ENCODE results near the gene DCST1. TPM values are rescaled to one million over a fixed set of nuclear protein-coding genes. Genes with fewer than 3 reads are reported as not detected.

The DCST1 gene
- total RNA-seq, 2 donors from 2014 or later, result 0.34 TPM; not detected in 1

- H3K9me3 Mint-ChIP-seq, result no peaks in the 10 kb centered on the region
- H3K27ac Mint-ChIP-seq, result peak overlapping the region; percentile 19 to 44
- peak in 1 of 2 donors; percentile 52 for DNase-seq (ENCODE audit: low spot score in 2 of 2)
- H3K36me3 Mint-ChIP-seq, result peaks cover 0 to 5% of the 10 kb centered on the region in 2 donors
- ATAC-seq, result peak; percentile 19 to 33
Measured at GRCh38 chr1:155051777-155052398, 18.3 kb downstream of the DCST1 start.

- peak in 1 of 2 donors; percentile 42 for ATAC-seq
- Mint-ChIP-seq H3K9me3 (no peaks in the 10 kb centered on the region), H3K27ac (peak overlapping the region; percentile 19 to 44)
Measured at GRCh38 chr1:155052439-155053395, 19.1 kb downstream of the DCST1 start.

GRCh38 chr1:155053531-155054105 lies 20.0 kb downstream of the DCST1 start:
- Mint-ChIP-seq H3K27ac (peak overlapping the region in 1 of 2 donors; percentile 19), H3K36me3 (peaks cover 5 to 9% of the 10 kb centered on the region in 2 donors)

More at GRCh38 chr1:155052439-155053395, 19.1 kb downstream of the DCST1 start:
- peak in 1 of 2 donors; percentile 36 for DNase-seq (ENCODE audit: low spot score in 2 of 2)
- peaks cover 3 to 5% of the 10 kb centered on the region in 2 donors for H3K36me3 Mint-ChIP-seq

GRCh38 chr1:155057104-155057503 lies 23.5 kb downstream of the DCST1 start:
- H3K27ac Mint-ChIP-seq, result peak overlapping the region in 1 of 2 donors; percentile 17
- DNase-seq (ENCODE audit: low spot score in 2 of 2) (no peak), ATAC-seq (no peak)
- peaks cover 5 to 9% of the 10 kb centered on the region in 2 donors for H3K36me3 Mint-ChIP-seq
- no peaks in the 10 kb centered on the region for H3K9me3 Mint-ChIP-seq

More at GRCh38 chr1:155053531-155054105, 20.0 kb downstream of the DCST1 start:
- H3K9me3 Mint-ChIP-seq, result no peaks in the 10 kb centered on the region
- ATAC-seq (no peak), DNase-seq (ENCODE audit: low spot score in 2 of 2) (no peak)

- ATAC-seq, result no peak
- Mint-ChIP-seq H3K27ac (peak overlapping the region in 1 of 2 donors; percentile 17), H3K36me3 (peaks cover 5 to 9% of the 10 kb centered on the region in 2 donors), H3K9me3 (no peaks in the 10 kb centered on the region)
- no peak for DNase-seq (ENCODE audit: low spot score in 2 of 2)
Measured at GRCh38 chr1:155057788-155058211, 24.2 kb downstream of the DCST1 start.

GRCh38 chr1:155060736-155061135 lies 27.1 kb downstream of the DCST1 start:
- Mint-ChIP-seq H3K9me3 (no peaks in the 10 kb centered on the region), H3K36me3 (peaks cover 5 to 9% of the 10 kb centered on the region in 2 donors), H3K27ac (no peak overlapping the region)
- ATAC-seq (no peak), DNase-seq (ENCODE audit: low spot score in 2 of 2) (no peak)

GRCh38 chr1:155061381-155062150 lies 27.9 kb downstream of the DCST1 start:
- no peaks in the 10 kb centered on the region for H3K9me3 Mint-ChIP-seq
- DNase-seq (ENCODE audit: low spot score in 2 of 2) (peak; percentile 89 to 100), ATAC-seq (peak; percentile 52 to 59)
- H3K27ac Mint-ChIP-seq, result no peak overlapping the region
- H3K36me3 Mint-ChIP-seq, result peaks cover 0 to 9% of the 10 kb centered on the region in 2 donors

- Mint-ChIP-seq H3K9me3 (no peaks in the 10 kb centered on the region), H3K27ac (no peak overlapping the region), H3K36me3 (peaks cover 0 to 9% of the 10 kb centered on the region in 2 donors)
- ATAC-seq (peak in 1 of 2 donors; percentile 15), DNase-seq (ENCODE audit: low spot score in 2 of 2) (no peak)
Measured at GRCh38 chr1:155062151-155062686, 28.6 kb downstream of the DCST1 start.

- DNase-seq (ENCODE audit: low spot score in 2 of 2) (peak in 1 of 2 donors; percentile 94), ATAC-seq (peak; percentile 15 to 52)
- H3K36me3 Mint-ChIP-seq, result peaks cover 0 to 5% of the 10 kb centered on the region in 2 donors
- no peaks in the 10 kb centered on the region for H3K9me3 Mint-ChIP-seq
- H3K27ac Mint-ChIP-seq, result peak overlapping the region in 1 of 2 donors; percentile 28
Measured at GRCh38 chr1:155062702-155063411, 29.2 kb downstream of the DCST1 start.

- peak within 1 kb of the TSS; percentile 33 to 44 for H3K27ac Mint-ChIP-seq
- ATAC-seq (peak; percentile 85 to 87), DNase-seq (ENCODE audit: low spot score in 2 of 2) (peak; percentile 81 to 83)
- no peaks in the 10 kb centered on the region for H3K36me3 Mint-ChIP-seq
- H3K9me3 Mint-ChIP-seq, result no peaks in the 10 kb centered on the region
Measured at GRCh38 chr1:155063550-155064110, 30.0 kb downstream of the DCST1 start, which contains the start of gene EFNA4. TSS of gene EFNA4 (plus strand) at chr1:155063740. CDS start at chr1:155063824, 84 bp downstream.

GRCh38 chr1:155064111-155064831 lies 30.6 kb downstream of the DCST1 start:
- ATAC-seq, result peak; percentile 43 to 60
- H3K9me3 Mint-ChIP-seq, result no peaks in the 10 kb centered on the region

GRCh38 chr1:155064832-155065429 lies 31.3 kb downstream of the DCST1 start:
- no peak for ATAC-seq
- Mint-ChIP-seq H3K9me3 (no peaks in the 10 kb centered on the region), H3K36me3 (no peaks in the 10 kb centered on the region), H3K27ac (peak overlapping the region; percentile 33 to 39)
- DNase-seq (ENCODE audit: low spot score in 2 of 2), result no peak

More at GRCh38 chr1:155064111-155064831, 30.6 kb downstream of the DCST1 start:
- no peaks in the 10 kb centered on the region for H3K36me3 Mint-ChIP-seq
- peak overlapping the region; percentile 33 to 39 for H3K27ac Mint-ChIP-seq
- no peak for DNase-seq (ENCODE audit: low spot score in 2 of 2)

GRCh38 chr1:155066777-155067176 lies 33.2 kb downstream of the DCST1 start:
- no peak for ATAC-seq
- H3K27ac Mint-ChIP-seq, result no peak overlapping the region
- no peaks in the 10 kb centered on the region for H3K9me3 Mint-ChIP-seq
- no peak for DNase-seq (ENCODE audit: low spot score in 2 of 2)
- no peaks in the 10 kb centered on the region for H3K36me3 Mint-ChIP-seq

- H3K9me3 Mint-ChIP-seq, result no peaks in the 10 kb centered on the region
- no peaks in the 10 kb centered on the region for H3K36me3 Mint-ChIP-seq
- H3K27ac Mint-ChIP-seq, result peak overlapping the region in 1 of 2 donors; percentile 65
- ATAC-seq, result no peak
- no peak for DNase-seq (ENCODE audit: low spot score in 2 of 2)
Measured at GRCh38 chr1:155068599-155068998, 35.0 kb downstream of the DCST1 start.

Measured in activated naive CD4-positive, alpha-beta T cell treated with anti-CD3 and anti-CD28 coated beads, Interleukin-2, amount 50 U/mL, for 72 hours (primary cell).